RPMI8226 (cell line): ENCODE measurements around the gene IGSF8.

Experiments used
- DNase-seq: peaks from one replicate; pipeline ENCODE4 v3.0.0-alpha.2; 2015

The IGSF8 gene

GRCh38 chr1:160101717-160102522 lies 3.5 kb upstream of the IGSF8 start:
- no peak for DNase-seq

GRCh38 chr1:160101037-160101716 lies 2.8 kb upstream of the IGSF8 start:
- peak; percentile 82 for DNase-seq

- DNase-seq, result no peak
These were observed 1.4 kb upstream of the IGSF8 start for GRCh38 chr1:160099716-160100375.

DNA sequence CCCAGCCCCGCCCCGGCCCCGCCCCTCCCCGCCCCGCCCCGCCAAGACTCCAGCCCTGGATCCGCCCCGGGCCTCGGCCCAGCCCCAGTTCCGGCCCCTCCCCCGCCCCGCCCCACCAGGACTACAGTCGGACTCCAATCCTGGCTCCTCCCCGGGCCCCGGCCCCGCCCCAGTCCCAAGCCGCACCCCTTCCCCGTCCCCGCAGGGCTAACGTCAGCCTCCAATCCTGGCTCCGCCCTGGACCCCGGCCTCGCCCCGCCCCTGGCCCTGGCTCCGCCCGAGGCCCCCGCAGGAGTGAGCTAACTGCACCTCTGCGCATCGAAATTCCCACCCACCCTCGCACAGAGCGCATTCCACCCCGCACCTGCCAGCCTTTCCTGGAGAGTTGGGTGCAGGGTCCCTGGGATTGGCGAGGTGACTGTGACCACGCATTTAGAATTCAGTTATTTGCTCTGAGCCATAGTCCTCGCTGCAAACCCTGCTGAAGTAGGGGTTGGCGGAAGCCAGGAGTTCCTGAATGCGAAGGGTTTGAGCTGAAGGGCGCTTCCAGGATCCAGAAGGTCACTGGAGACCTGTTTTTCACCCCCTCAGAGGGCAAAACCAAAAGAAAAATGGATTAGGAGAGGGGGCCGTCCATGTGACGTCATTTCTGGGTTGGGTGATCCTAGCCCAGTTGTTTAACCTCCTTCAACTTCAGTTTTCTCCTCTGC lies 588 bp upstream of the IGSF8 start:
- DNase-seq, result peak; percentile 97

DNA sequence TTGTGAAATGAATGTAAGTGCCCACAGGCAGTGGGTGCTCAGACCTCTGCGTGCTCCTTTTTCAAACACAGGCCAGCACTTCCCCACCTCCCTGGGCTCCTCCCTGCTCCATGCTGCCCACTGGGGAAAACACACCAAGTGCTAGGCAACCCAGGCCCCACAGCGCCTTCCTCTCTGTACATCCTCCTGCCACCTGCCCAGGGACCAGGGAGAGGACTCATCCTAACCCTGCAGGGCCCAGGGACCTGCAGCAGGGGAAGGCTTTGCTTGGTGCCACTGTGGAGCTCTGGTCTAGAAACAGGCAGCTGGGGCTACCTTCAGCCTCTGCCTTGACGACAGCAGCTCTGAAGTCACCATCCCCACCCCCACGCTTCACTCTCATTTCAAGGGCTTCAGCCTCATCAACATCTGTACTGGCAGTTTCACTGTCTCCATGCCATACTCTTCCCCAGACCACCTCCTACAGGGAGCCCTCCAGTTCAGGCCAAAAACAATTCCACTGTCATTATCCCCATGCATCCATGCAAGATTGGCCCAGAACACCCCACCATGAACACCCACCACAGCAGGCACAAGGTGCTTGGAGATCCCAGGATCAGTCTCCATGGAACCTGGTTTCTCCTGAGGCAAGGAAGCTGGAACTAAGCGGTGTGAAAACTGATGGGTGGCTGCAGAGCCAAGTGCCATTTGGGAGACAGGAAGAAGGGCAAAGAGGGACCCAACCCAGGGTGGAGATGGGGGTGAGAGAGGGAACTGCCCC lies 1.1 kb downstream of the IGSF8 start:
- no peak for DNase-seq

GRCh38 chr1:160096274-160097116 lies 1.9 kb downstream of the IGSF8 start:
- no peak for DNase-seq

DNA sequence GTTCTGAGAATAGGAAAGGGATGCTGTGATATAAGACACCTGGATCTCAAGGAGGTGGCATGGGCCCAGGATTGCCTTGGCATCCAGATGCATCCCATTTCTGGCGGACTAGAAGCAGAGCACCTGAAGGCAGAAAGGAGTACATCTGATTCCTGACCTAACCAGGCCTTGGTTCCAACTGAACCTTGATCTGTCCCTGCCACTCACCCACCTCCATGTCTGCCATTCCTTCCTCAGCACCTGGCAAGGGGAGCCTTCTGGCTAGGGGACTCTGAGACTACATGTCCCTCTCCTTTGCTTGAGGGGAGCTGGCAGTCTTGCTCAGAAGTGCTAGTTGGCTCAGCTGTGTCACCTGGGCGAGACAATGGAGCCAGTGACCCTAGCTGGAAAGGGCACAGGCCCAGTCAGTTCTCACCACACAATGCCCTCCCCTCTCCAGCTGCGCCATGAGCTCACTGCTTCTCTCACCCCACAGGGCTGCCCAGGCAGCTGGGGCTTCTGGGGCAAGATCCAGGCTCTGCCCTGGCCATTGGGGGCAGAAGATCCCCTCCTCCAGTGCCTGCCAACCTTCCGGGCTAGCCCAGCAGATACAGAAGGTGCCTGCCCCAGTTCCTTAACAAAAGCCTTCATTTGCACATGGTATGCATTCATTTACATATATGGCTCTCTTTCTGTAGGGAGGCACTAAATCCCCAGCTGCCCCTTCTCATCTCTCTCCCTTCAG lies 2.9 kb downstream of the IGSF8 start:
- no peak for DNase-seq

- no peak for DNase-seq
These were observed 3.6 kb downstream of the IGSF8 start for GRCh38 chr1:160094806-160095205.

DNA sequence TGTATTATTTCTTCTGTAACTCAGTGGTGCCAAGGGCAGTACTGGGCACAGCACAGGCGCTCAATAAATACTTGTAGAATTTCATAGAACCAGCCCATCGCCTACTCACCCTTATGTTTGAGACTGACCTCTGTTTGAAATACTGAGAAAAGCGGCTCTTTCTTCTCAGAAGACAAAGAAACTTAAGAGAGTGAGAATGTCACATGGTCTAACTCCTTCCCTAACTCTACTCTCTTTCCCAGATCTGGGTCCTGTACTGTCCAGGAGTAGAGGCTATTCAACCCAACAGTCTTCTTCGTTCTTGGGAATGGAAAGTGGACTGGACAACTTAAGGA lies 4.2 kb downstream of the IGSF8 start:
- DNase-seq, result no peak

- no peak for DNase-seq
These were observed 4.7 kb downstream of the IGSF8 start for GRCh38 chr1:160093624-160094290.

DNA sequence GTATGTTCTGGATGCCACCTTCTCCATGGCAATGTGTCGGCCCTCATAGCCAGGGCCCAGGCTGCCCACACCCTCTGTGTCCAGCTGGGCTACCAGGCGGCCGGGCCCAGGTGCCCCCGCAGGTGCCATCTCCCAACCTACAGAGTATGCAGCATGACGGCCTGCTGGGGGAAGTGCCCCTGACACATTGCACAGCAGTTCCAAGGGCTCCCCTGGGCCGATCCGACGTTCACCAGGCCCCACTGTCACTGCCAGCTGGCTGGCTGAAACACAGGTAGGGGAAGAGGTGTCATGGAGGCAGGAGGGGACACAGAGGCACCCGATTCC lies 5.4 kb downstream of the IGSF8 start:
- DNase-seq, result no peak

GRCh38 chr1:160092366-160093068 lies 5.9 kb downstream of the IGSF8 start:
- no peak for DNase-seq

GRCh38 chr1:160091666-160092223 lies 6.7 kb downstream of the IGSF8 start:
- no peak for DNase-seq

- DNase-seq, result no peak
These were observed 7.7 kb downstream of the IGSF8 start for GRCh38 chr1:160090760-160091159.

GRCh38 chr1:160089883-160090282 lies 8.5 kb downstream of the IGSF8 start:
- no peak for DNase-seq

DNA sequence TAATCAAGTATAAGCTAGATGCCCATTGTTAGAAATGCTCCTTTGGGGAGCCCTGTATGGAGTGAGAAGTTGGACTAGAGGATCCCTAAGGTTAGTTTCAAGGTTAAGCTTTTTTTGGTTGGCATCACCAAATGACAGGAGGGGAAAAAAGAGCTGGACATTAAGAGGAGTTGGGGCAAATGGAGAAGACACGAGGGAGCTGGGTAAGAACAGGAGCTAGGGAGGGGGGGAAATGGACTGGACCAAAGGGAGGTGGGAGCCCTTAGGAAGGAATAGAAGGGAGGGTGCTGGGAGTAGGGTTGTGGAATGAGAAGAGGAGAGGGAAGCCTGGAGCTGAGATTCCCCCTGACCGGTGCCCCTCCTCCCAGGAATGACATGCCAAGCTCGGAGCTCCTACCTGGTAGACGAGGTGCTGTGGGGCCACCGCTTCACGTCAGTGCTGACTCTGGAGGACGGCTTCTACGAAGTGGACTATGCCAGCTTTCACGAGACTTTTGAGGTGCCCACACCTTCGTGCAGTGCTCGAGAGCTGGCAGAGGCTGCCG lies 11.2 kb downstream of the IGSF8 start:
- DNase-seq, result no peak

DNA sequence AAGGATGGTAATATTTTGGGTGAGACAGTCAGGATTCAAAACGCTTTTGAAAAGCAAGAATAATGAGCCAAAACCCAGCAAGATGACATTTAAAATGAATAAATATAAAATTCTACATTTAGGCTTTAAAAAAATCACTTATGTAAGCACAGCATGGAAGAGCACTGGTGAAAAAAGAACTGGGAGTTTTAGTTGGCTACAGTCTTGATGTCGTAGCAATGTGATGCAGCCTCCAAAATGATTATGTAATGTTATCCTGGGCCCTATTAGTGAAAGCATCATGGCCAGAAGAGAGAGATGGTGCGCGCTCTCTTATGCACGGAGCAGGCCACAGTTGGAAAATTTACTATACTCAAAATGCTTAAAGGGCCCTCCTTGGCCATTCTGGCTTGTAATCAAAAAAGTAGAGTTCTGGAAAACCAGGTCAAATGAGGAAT lies 11.9 kb downstream of the IGSF8 start:
- DNase-seq, result no peak

GRCh38 chr1:160085686-160086455 lies 12.5 kb downstream of the IGSF8 start:
- peak; percentile 89 for DNase-seq
